HCT116 (cell line): Measurements from ENCODE around the gene YARS2. TPM values are rescaled to one million over a fixed set of nuclear protein-coding genes. Genes with fewer than 3 reads are reported as not detected.

Experiments used
- ATAC-seq: fragments of 200-7000 bp; cut with Tn5 transposase; 2 replicates; pipeline ENCODE4 v1.9.1; 2020; ENCODE audit warnings: mild to moderate bottlenecking, moderate library complexity
- BruUV-seq: library from RNA; stranded (reverse); fragments of 400-500 nt; replicated peaks from 2 replicates; lab custom pipeline; 2021; lab: Mats Ljungman, UMichigan
- CTCF ChIA-PET: fragments of 300-600 bp; sonication (Branson Sonifier 250); formaldehyde crosslinking; loops from one replicate; lab custom pipeline; 2021; ENCODE audit warnings: antibody characterized with exemption; lab: Charles Lee
- POLR2A ChIA-PET: fragments of 300-600, 350-600 bp; sonication (Branson Sonifier 250); formaldehyde crosslinking; loops from one replicate; lab custom pipeline; 2021; ENCODE audit warnings: antibody characterized with exemption; lab: Charles Lee
- RAD21 ChIA-PET, 2 experiments: fragments of 300-600 bp; sonication (Branson Sonifier 250); formaldehyde crosslinking; loops; one replicate each; lab custom pipeline; 2023; ENCODE audit warnings: low total read pairs in 2 of 2; ENCODE audit not compliant: uncharacterized antibody in 2 of 2, unreplicated experiment in 2 of 2, low non-redundant PET in 1 of 2; lab: Charles Lee
- DNase-seq: peaks from one replicate; pipeline ENCODE4 v3.0.0-alpha.2; 2010; ENCODE audit warnings: low read depth, low spot score
- H2AFZ ChIP-seq: fragments of 200-600 bp; shearing (Covaris generic), sonication (generic); 2 replicates; pipeline ENCODE4 v1.6.1; 2017; ENCODE audit warnings: low read depth, mixed run types, mixed read lengths, antibody characterized with exemption, low read length; ENCODE audit not compliant: poor library complexity, severe bottlenecking
- H3K27ac ChIP-seq: 2 replicates; pipeline ENCODE4 v1.5.1; 2012; ENCODE audit warnings: low read depth, low read length
- H3K27me3 ChIP-seq: fragments of 200-600 bp; sonication (generic); 2 replicates; pipeline ENCODE4 v1.6.1; 2016; ENCODE audit warnings: mixed run types, low read length, mixed read lengths; ENCODE audit not compliant: insufficient read depth
- H3K36me3 ChIP-seq, 2 experiments: fragments of 200-500 bp in 1 of 2; fragments of 200-600 bp in 1 of 2; sonication (Bioruptor generic) in 1 of 2; sonication (generic) in 1 of 2; 2 replicates each; pipeline versions ENCODE4 v1.5.1 to v1.6.1; 2014 to 2016; ENCODE audit warnings: low read length in 2 of 2, inconsistent platforms in 1 of 2, mixed read lengths in 1 of 2, mixed run types in 1 of 2; ENCODE audit not compliant: insufficient read depth in 2 of 2, control insufficient read depth in 1 of 2
- H3K4me1 ChIP-seq, 2 experiments: fragments of 200-600 bp in 1 of 2; sonication (generic) in 1 of 2; 2 replicates each; pipeline versions ENCODE4 v1.5.1 to v1.6.1; 2012 to 2017; ENCODE audit warnings: low read length in 2 of 2, inconsistent platforms in 1 of 2, mild to moderate bottlenecking in 1 of 2, mixed read lengths in 1 of 2, mixed run types in 1 of 2, moderate library complexity in 1 of 2; ENCODE audit not compliant: insufficient read depth in 2 of 2, control insufficient read depth in 1 of 2
- H3K4me2 ChIP-seq: fragments of 200-600 bp; sonication (generic); 2 replicates; pipeline ENCODE4 v1.6.1; 2017; ENCODE audit warnings: mixed run types, low read length, mixed read lengths
- H3K4me3 ChIP-seq, 2 experiments: fragments of 200-600 bp in 1 of 2; sonication (generic) in 1 of 2; replicated peaks in 1 of 2; 2 replicates each; pipeline ENCODE4 v1.5.1; 2011 to 2016; ENCODE audit warnings: low read length in 2 of 2, control low read depth in 1 of 2, low read depth in 1 of 2, mild to moderate bottlenecking in 1 of 2, mixed read lengths in 1 of 2, mixed run types in 1 of 2
- H3K79me2 ChIP-seq: fragments of 200-600 bp; sonication (generic); 2 replicates; pipeline ENCODE4 v1.6.1; 2017; ENCODE audit warnings: mild to moderate bottlenecking, mixed run types, low read length, moderate library complexity, mixed read lengths; ENCODE audit not compliant: insufficient read depth
- H3K9ac ChIP-seq: fragments of 200-600 bp; sonication (generic); 2 replicates; pipeline ENCODE4 v1.6.1; 2016; ENCODE audit warnings: low read length, mixed read lengths
- H3K9me2 ChIP-seq: fragments of 200-600 bp; sonication (generic), shearing (Covaris generic); 2 replicates; pipeline ENCODE4 v1.6.1; 2017; ENCODE audit warnings: mixed run types, mild to moderate bottlenecking, moderate library complexity; ENCODE audit not compliant: insufficient read depth
- H3K9me3 ChIP-seq, 2 experiments: fragments of 200-500 bp in 1 of 2; fragments of 200-600 bp in 1 of 2; sonication (Bioruptor generic) in 1 of 2; sonication (generic) in 1 of 2; 2 replicates each; pipeline ENCODE4 v1.6.1; 2014 to 2017; ENCODE audit warnings: low read length in 2 of 2, mixed read lengths in 2 of 2, inconsistent platforms in 1 of 2, low read depth in 1 of 2, mild to moderate bottlenecking in 1 of 2, mixed run types in 1 of 2, moderate library complexity in 1 of 2; ENCODE audit not compliant: control insufficient read depth in 1 of 2, insufficient read depth in 1 of 2
- H4K20me1 ChIP-seq: fragments of 200-600 bp; sonication (generic), shearing (Covaris generic); 2 replicates; pipeline ENCODE4 v1.6.1; 2017; ENCODE audit warnings: mixed run types, mild to moderate bottlenecking, moderate library complexity; ENCODE audit not compliant: insufficient read depth
- ATF3 ChIP-seq: IDR thresholded peaks from 2 replicates; pipeline ENCODE4 v1.6.1; 2012
- CTCF ChIP-seq, 3 experiments: fragments of 200-600 bp in 1 of 3; sonication (generic) in 1 of 3; IDR thresholded peaks in 2 of 3; conservative IDR thresholded peaks in 1 of 3; 2 replicates each; pipeline ENCODE4 v1.5.1; 2012 to 2017; ENCODE audit warnings: low read depth in 2 of 3, low read length in 2 of 3, antibody characterized with exemption in 1 of 3, borderline replicate concordance in 1 of 3, control low read depth in 1 of 3, mild to moderate bottlenecking in 1 of 3, mixed read lengths in 1 of 3, mixed run types in 1 of 3, moderate library complexity in 1 of 3; ENCODE audit not compliant: insufficient read depth in 1 of 3
- TCF7L2 ChIP-seq: IDR thresholded peaks from 2 replicates; pipeline ENCODE4 v1.7.0; 2011; ENCODE audit warnings: borderline replicate concordance, inconsistent platforms; ENCODE audit not compliant: insufficient read depth, insufficient read length; ENCODE audit errors: extremely low read depth
- ZNF274 ChIP-seq: fragments of 200-500 bp; sonication (Bioruptor generic); IDR thresholded peaks from 2 replicates; pipeline ENCODE4 v1.6.1; 2014; ENCODE audit warnings: mild to moderate bottlenecking, low read depth, low read length, inconsistent platforms
- intact Hi-C: fragments of 100-400 bp; cut with micrococcal nuclease; formaldehyde crosslinking; loops from 2 replicates; pipeline ENCODE4 v1.10.0; 2022
- total RNA-seq: library from RNA; stranded (reverse); gene quantifications from one replicate; pipeline ENCODE4 v1.2.1, GENCODE V29; 2021; ENCODE audit not compliant: unreplicated experiment

Gene YARS2
- total RNA-seq, 1 experiment from 2014 or later, result 26.7 TPM

GRCh38 chr12:32743264-32743663 lies 12.4 kb downstream of the YARS2 start (continued):
- TF ChIP-seq CTCF (IDR thresholded peaks at IDR 0.05 in 2 of 3, conservative IDR thresholded peaks at IDR 0.05 in 1 of 3; ENCODE audit: borderline replicate concordance in 1 of 3, insufficient read depth in 1 of 3, low read depth in 2 of 3, low read length in 2 of 3) (no peak), TCF7L2 (no peak), ATF3 (no peak)

- Histone ChIP-seq H3K27me3 (no peaks in the 10 kb centered on the region), H3K36me3 (peaks cover 42 to 61% of the 10 kb centered on the region in 2 experiments; a peak in 3 of 4 replicates), H3K4me3 (no peak overlapping the region), H3K4me1 (no peaks in the 10 kb centered on the region), H3K9me3 (no peaks in the 10 kb centered on the region), H4K20me1 (no peaks in the 10 kb centered on the region), H3K4me2 (no peak overlapping the region), H3K9me2 (no peaks in the 10 kb centered on the region), H3K27ac (no peak overlapping the region), H3K79me2 (peaks cover 30% of the 10 kb centered on the region), H3K9ac (no peak overlapping the region), H2AFZ (no peak overlapping the region)
- ATAC-seq (no peak), DNase-seq (no peak)
- BruUV-seq, result no TSS peak
- ChIA-PET POLR2A (no interaction called here), RAD21 (no interaction called here), CTCF (interaction anchor here (1.1 kb wide), 1 partner anchor 13 kb away, joined by 3 read pairs; no protein-coding TSS in a partner anchor)
- intact Hi-C loops, result no loop called here
- no peak for TF ChIP-seq ZNF274
Observed at GRCh38 chr12:32742133-32742532, 13.6 kb downstream of the YARS2 start.
